K562 (cell line): ENCODE measurements around the gene TM4SF4. TPM values are rescaled to one million over a fixed set of nuclear protein-coding genes. Genes with fewer than 3 reads are reported as not detected.

ENCODE experiments used
- ATAC-seq: fragments of 200-7000 bp; cut with Tn5 transposase; 3 replicates; pipeline ENCODE4 v1.9.1; 2020; ENCODE audit warnings: moderate library complexity
- BruUV-seq: library from RNA; stranded (reverse); fragments of 400-500 nt; replicated peaks from 2 replicates; lab custom pipeline; 2021; lab: Mats Ljungman, UMichigan
- CTCF ChIA-PET: fragments of 300-600 bp; formaldehyde crosslinking; extraction: SDS; loops from one replicate; lab custom pipeline; 2021; ENCODE audit warnings: low intra/inter-chr PET ratio; lab: Yijun Ruan, JAX
- POLR2A ChIA-PET: fragments of 300-600, 350-650 bp; sonication (Branson Sonifier 250); formaldehyde crosslinking; extraction: SDS; loops from one replicate; lab custom pipeline; 2021; ENCODE audit warnings: antibody characterized with exemption, inconsistent platforms; lab: Yijun Ruan, JAX
- DNase-seq, 4 experiments: peaks; one replicate each; pipeline versions ENCODE4 v3.0.0 to v3.0.0-alpha.2; 2011 to 2018; ENCODE audit warnings: low spot score in 3 of 4, mixed read lengths in 3 of 4; ENCODE audit errors: extremely low read depth in 1 of 4
- FAIRE-seq: peaks from 2 replicates; lab custom pipeline; 2011; peaks lifted over from hg19 to GRCh38; lab: Jason Lieb, UNC
- H2AFZ ChIP-seq: 2 replicates; pipeline ENCODE4 v1.6.0; 2011; ENCODE audit warnings: low read depth, low read length, control low read depth, inconsistent platforms
- H3K27ac ChIP-seq: fragments of 200-600 bp; 3 replicates; pipeline ENCODE4 v1.8.0; 2011; ENCODE audit warnings: low read depth, mild to moderate bottlenecking, control low read depth, inconsistent platforms, low read length, moderate library complexity, mixed read lengths; ENCODE audit errors: extremely low read depth
- H3K27me3 ChIP-seq, 2 experiments: fragments of 300-600 bp in 1 of 2; 2 replicates in 1 of 2; 3 replicates in 1 of 2; pipeline versions ENCODE4 v1.6.0 to v1.8.0; 2011; ENCODE audit warnings: inconsistent platforms in 2 of 2, low read length in 2 of 2, mild to moderate bottlenecking in 1 of 2, mixed read lengths in 1 of 2, moderate library complexity in 1 of 2; ENCODE audit not compliant: control insufficient read depth in 2 of 2, insufficient read depth in 2 of 2
- H3K36me3 ChIP-seq: fragments of 300-600 bp; 3 replicates; pipeline ENCODE4 v1.8.0; 2011; ENCODE audit warnings: mild to moderate bottlenecking, low read length, inconsistent platforms; ENCODE audit not compliant: control insufficient read depth, insufficient read depth
- H3K4me1 ChIP-seq, 2 experiments: fragments of 200-600 bp in 1 of 2; replicated peaks in 1 of 2; 2 replicates in 1 of 2; 3 replicates in 1 of 2; pipeline versions ENCODE4 v1.5.1 to v1.8.0; 2011; ENCODE audit warnings: inconsistent platforms in 2 of 2, low read length in 2 of 2, mild to moderate bottlenecking in 1 of 2, mixed read lengths in 1 of 2, moderate library complexity in 1 of 2; ENCODE audit not compliant: control insufficient read depth in 2 of 2, insufficient read depth in 2 of 2
- H3K4me2 ChIP-seq: 2 replicates; pipeline ENCODE4 v1.6.1; 2011; ENCODE audit warnings: low read length, control low read depth, inconsistent platforms, mixed read lengths; ENCODE audit not compliant: insufficient read depth
- H3K4me3 ChIP-seq: fragments of 200-600 bp; sonication (generic), shearing (Covaris generic); 2 replicates; pipeline ENCODE4 v1.5.1; 2016; ENCODE audit warnings: control low read depth, inconsistent platforms
- H3K79me2 ChIP-seq: fragments of 200-600 bp; 3 replicates; pipeline ENCODE4 v1.8.0; 2011; ENCODE audit warnings: low read length, inconsistent platforms; ENCODE audit not compliant: control insufficient read depth, insufficient read depth
- H3K9ac ChIP-seq, 2 experiments: 2 replicates each; pipeline versions ENCODE4 v1.6.0 to v1.6.1; 2011; ENCODE audit warnings: low read depth in 2 of 2, low read length in 2 of 2, control low read depth in 1 of 2, inconsistent platforms in 1 of 2, mild to moderate bottlenecking in 1 of 2, mixed read lengths in 1 of 2; ENCODE audit not compliant: insufficient read depth in 1 of 2
- H3K9me1 ChIP-seq: one replicate; pipeline ENCODE4 v1.6.0; 2011; ENCODE audit warnings: inconsistent platforms, mild to moderate bottlenecking, low read length, moderate library complexity; ENCODE audit not compliant: control insufficient read depth, insufficient read depth
- H3K9me3 ChIP-seq: replicated peaks from 2 replicates; pipeline ENCODE4 v1.5.1; 2011; ENCODE audit warnings: low read depth, low read length, inconsistent platforms; ENCODE audit not compliant: control insufficient read depth, insufficient read depth
- H4K20me1 ChIP-seq: replicated peaks from 2 replicates; pipeline ENCODE4 v1.6.1; 2011; ENCODE audit warnings: low read length, inconsistent platforms, mixed read lengths; ENCODE audit not compliant: control insufficient read depth, insufficient read depth
- FOXP1 ChIP-seq: sonication (generic); formaldehyde crosslinking; IDR thresholded peaks from 2 replicates; pipeline ENCODE4 v1.8.0; 2022; ENCODE audit warnings: mild to moderate bottlenecking, missing genetic modification reagents
- GTF2F1 ChIP-seq: IDR thresholded peaks from 2 replicates; pipeline ENCODE4 v1.6.1; 2011; ENCODE audit warnings: low read depth, low read length, improper control_type of control experiment
- HDAC2 ChIP-seq: fragments of 450-650 bp; IDR thresholded peaks from 2 replicates; pipeline ENCODE4 v1.6.1; 2016; ENCODE audit warnings: mild to moderate bottlenecking
- MEF2D ChIP-seq: conservative IDR thresholded peaks from 2 replicates; pipeline ENCODE4 v1.6.1; 2016; ENCODE audit warnings: low read depth, missing genetic modification characterization, missing compliant biosample characterization
- RBM39 ChIP-seq: fragments of 200-400 bp; formaldehyde crosslinking; optimal IDR thresholded peaks from 2 replicates; pipeline ENCODE3; 2018; ENCODE audit warnings: low read depth, low read length
- SIX5 ChIP-seq, 2 experiments: IDR thresholded peaks; 2 replicates each; pipeline ENCODE4 v1.6.1; 2011; ENCODE audit warnings: low read length in 2 of 2, borderline replicate concordance in 1 of 2, low read depth in 1 of 2, mild to moderate bottlenecking in 1 of 2, moderate library complexity in 1 of 2; ENCODE audit not compliant: insufficient read depth in 1 of 2
- SNRNP70 ChIP-seq: fragments of 200-400 bp; formaldehyde crosslinking; optimal IDR thresholded peaks from 2 replicates; pipeline ENCODE3; 2017; ENCODE audit warnings: low read depth, low read length
- ZEB2 ChIP-seq: fragments of 450-650 bp; IDR thresholded peaks from 2 replicates; pipeline ENCODE4 v1.6.1; 2016
- ZFP36 ChIP-seq: fragments of 150-350 bp; IDR thresholded peaks from 2 replicates; pipeline ENCODE4 v1.6.1; 2018; ENCODE audit warnings: low read length, low read depth; ENCODE audit not compliant: partially characterized antibody
- ZNF24 ChIP-seq: fragments of 450-650 bp; IDR thresholded peaks from 2 replicates; pipeline ENCODE4 v1.6.1; 2016
- ZSCAN29 ChIP-seq: fragments of 450-650 bp; IDR thresholded peaks from 2 replicates; pipeline ENCODE4 v1.6.1; 2017
- WGBS: fragments of 100-300 bp; shearing (Covaris generic); methylation state at CpG from one replicate; pipeline ENCODE4 v1.1.6; 2016; ENCODE audit warnings: low coverage, mixed read lengths; ENCODE audit not compliant: insufficient coverage; ENCODE audit errors: missing lambda C conversion rate; 5-methylcytosine and 5-hydroxymethylcytosine counted together
- in situ Hi-C: fragments of 300-500 bp; cut with MboI; formaldehyde crosslinking; loops from 4 replicates; pipeline ENCODE4 v1.15.0; 2018; ENCODE audit warnings: inconsistent platforms, mixed read lengths
- intact Hi-C: fragments of 100-400 bp; cut with micrococcal nuclease; formaldehyde crosslinking; loops from 2 replicates; pipeline ENCODE4 v1.14.2; 2022
- polyA plus RNA-seq, 8 experiments: library from polyadenylated mRNA; depleted of rRNA in 4 of 8; stranded (reverse) in 5 of 8; unstranded in 3 of 8; fragments of >200 nt; fragmentation: Nextera tagmentation in 2 of 8; fragmentation: Illumina TruSeq in 1 of 8; extraction: Ambion mirVana in 2 of 8; extraction: Trizol in 1 of 8; gene quantifications; 2 replicates each; pipeline versions ENCODE4 v1.2.1 to v1.2.3, GENCODE V29; 2011 to 2014; ENCODE audit warnings: inconsistent platforms in 1 of 8, missing spikeins in 1 of 8
- total RNA-seq, 7 experiments: library from RNA; depleted of rRNA in 6 of 7; stranded (reverse); fragments of >200 nt in 6 of 7; fragmentation: Illumina TruSeq in 2 of 7; extraction: Trizol in 2 of 7; gene quantifications; 2 replicates each; pipeline versions ENCODE4 v1.2.1 to v1.2.3, GENCODE V29; 2011 to 2021; ENCODE audit warnings: low replicate concordance in 1 of 7
- TF ChIP-seq, protein P1 (sequence below): fragments of 200-800 bp; sonication (Bioruptor generic); IDR thresholded peaks from 2 replicates; pipeline ENCODE4 v1.6.1; 2017; ENCODE audit warnings: missing genetic modification characterization, missing compliant biosample characterization
- TF ChIP-seq, protein P2 (sequence below): sonication (generic); formaldehyde crosslinking; IDR thresholded peaks from 2 replicates; pipeline ENCODE4 v1.9.0; 2022; ENCODE audit warnings: mild to moderate bottlenecking, missing genetic modification reagents
- TF ChIP-seq, protein P3 (sequence below): fragments of 250-450 bp; sonication (Bioruptor Pico); IDR thresholded peaks from 2 replicates; pipeline ENCODE4 v1.4.0; 2020; ENCODE audit warnings: borderline replicate concordance
- TF ChIP-seq, protein P4 (sequence below): fragments of 250-450 bp; sonication (Bioruptor Pico); IDR thresholded peaks from 2 replicates; pipeline ENCODE4 v1.5.0; 2021

Gene TM4SF4
- total and polyA plus RNA-seq, 9 of the 15 experiments (the other 6 are each of a cell fraction or from before 2014, with no cell fraction given), result 0.31 TPM; not detected in 8

DNA sequence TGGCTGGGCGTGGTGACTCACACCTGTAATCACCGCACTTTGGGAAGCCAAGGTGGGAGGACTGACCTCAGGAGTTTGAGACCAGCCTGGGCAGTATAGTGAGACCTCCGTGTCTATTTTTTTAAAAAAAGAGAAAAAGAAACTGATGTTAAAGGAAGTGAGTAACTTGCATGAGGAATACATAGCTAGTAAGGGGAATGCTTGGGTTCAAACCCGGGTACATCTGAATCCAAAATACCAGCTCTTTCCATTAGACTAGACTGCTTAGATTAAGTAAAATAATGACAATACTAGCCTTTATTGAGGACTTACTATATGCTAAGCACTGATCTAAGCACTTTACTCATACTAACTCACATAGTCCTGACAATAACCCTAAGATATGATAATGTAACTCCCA, 22.4 kb downstream of the TM4SF4 start (continued):
- TF ChIP-seq, protein P1, sequence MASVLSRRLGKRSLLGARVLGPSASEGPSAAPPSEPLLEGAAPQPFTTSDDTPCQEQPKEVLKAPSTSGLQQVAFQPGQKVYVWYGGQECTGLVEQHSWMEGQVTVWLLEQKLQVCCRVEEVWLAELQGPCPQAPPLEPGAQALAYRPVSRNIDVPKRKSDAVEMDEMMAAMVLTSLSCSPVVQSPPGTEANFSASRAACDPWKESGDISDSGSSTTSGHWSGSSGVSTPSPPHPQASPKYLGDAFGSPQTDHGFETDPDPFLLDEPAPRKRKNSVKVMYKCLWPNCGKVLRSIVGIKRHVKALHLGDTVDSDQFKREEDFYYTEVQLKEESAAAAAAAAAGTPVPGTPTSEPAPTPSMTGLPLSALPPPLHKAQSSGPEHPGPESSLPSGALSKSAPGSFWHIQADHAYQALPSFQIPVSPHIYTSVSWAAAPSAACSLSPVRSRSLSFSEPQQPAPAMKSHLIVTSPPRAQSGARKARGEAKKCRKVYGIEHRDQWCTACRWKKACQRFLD (CRISPR knock-in tag), result no peak
- TF ChIP-seq ZNF24 (no peak), GTF2F1 (no peak)

DNA sequence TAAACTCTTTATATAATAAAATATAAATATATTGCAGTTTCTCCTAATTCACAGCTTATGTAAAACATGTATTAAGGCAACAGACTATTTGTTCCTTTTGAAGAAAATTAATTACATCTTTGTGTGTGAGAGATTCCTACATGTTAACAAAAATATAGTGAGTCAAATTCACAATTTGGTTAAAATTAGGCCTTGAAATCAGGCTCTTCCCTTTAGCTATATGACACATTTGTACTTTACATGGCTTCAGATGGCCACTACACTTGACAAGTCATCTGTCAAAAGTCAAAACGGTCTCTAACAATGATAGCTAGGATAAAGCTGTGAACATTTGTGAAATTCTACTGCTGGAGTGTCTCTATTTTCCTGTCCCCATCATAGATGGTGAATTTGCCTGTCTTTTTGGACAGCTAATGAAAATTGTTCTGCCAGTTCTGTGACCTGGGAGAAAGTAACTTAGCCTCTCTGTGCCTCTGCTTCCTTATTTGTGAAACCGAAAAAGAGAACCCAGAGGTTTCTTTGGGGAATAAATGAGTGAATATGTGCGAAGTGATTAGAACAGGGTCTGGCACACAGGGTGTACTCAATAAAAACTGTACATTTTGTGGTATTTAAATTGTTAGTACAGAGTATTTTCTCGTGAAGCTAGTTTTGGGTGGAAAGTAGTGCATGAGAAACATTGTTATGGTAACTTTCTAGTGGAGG, 23.6 kb downstream of the TM4SF4 start:
- no TSS peak for BruUV-seq
- in situ Hi-C loops, result loop anchor here (25.0 kb wide), 1 partner anchor 536 kb away; no protein-coding TSS in a partner anchor
- 0% methylated on average over 4 of the region's 4 CpGs for WGBS
- no peak overlapping the region for H3K4me3 ChIP-seq
- H3K4me2 ChIP-seq, result no peak overlapping the region
- no peaks in the 10 kb centered on the region for H3K4me1 ChIP-seq
- H4K20me1 ChIP-seq, result no peaks in the 10 kb centered on the region; the same call in 1 of the 2 replicates
- TF ChIP-seq, protein P2, sequence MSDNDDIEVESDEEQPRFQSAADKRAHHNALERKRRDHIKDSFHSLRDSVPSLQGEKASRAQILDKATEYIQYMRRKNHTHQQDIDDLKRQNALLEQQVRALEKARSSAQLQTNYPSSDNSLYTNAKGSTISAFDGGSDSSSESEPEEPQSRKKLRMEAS (CRISPR knock-in tag), result no peak
- TF ChIP-seq, protein P3, sequence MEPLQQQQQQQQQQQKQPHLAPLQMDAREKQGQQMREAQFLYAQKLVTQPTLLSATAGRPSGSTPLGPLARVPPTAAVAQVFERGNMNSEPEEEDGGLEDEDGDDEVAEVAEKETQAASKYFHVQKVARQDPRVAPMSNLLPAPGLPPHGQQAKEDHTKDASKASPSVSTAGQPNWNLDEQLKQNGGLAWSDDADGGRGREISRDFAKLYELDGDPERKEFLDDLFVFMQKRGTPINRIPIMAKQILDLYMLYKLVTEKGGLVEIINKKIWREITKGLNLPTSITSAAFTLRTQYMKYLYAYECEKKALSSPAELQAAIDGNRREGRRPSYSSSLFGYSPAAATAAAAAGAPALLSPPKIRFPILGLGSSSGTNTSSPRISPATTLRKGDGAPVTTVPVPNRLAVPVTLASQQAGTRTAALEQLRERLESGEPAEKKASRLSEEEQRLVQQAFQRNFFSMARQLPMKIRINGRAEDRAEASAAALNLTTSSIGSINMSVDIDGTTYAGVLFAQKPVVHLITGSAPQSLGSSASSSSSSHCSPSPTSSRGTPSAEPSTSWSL, result no peak
- TF ChIP-seq, protein P4, sequence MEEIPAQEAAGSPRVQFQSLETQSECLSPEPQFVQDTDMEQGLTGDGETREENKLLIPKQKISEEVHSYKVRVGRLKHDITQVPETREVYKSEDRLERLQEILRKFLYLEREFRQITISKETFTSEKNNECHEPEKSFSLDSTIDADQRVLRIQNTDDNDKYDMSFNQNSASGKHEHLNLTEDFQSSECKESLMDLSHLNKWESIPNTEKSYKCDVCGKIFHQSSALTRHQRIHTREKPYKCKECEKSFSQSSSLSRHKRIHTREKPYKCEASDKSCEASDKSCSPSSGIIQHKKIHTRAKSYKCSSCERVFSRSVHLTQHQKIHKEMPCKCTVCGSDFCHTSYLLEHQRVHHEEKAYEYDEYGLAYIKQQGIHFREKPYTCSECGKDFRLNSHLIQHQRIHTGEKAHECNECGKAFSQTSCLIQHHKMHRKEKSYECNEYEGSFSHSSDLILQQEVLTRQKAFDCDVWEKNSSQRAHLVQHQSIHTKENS, result no peak
- no peak for TF ChIP-seq RBM39
- no peak for TF ChIP-seq HDAC2
- no peak for TF ChIP-seq FOXP1
- TF ChIP-seq ZFP36, result no peak
- TF ChIP-seq ZEB2, result no peak
- TF ChIP-seq ZSCAN29, result no peak
- TF ChIP-seq SNRNP70, result no peak
- TF ChIP-seq SIX5 (IDR thresholded peaks at IDR 0.05; ENCODE audit: borderline replicate concordance in 1 of 2, insufficient read depth in 1 of 2, low read depth in 1 of 2, low read length in 2 of 2), result no peak
- TF ChIP-seq MEF2D (tag), result no peak
- H3K9ac ChIP-seq, result no peak overlapping the region
- H3K27me3 ChIP-seq, result peaks cover 0 to 8% of the 10 kb centered on the region in 2 experiments; a peak in 3 of 5 replicates
- POLR2A ChIA-PET, result no interaction called here
- CTCF ChIA-PET, result no interaction called here
- H3K79me2 ChIP-seq, result no peaks in the 10 kb centered on the region
- no peaks in the 10 kb centered on the region for H3K36me3 ChIP-seq
- H3K27ac ChIP-seq, result no peak overlapping the region
- H2AFZ ChIP-seq, result no peak overlapping the region
- DNase-seq, result no peak
- H3K9me1 ChIP-seq, result no peaks in the 10 kb centered on the region
- ATAC-seq, result no peak
- intact Hi-C loops, result no loop called here
- H3K9me3 ChIP-seq, result no peaks in the 10 kb centered on the region
- FAIRE-seq, result no peak
